GM19452 (cell line): ENCODE data around the gene LTN1.
"Not testable (repeated sequence)": the region's sequence is repeated elsewhere in the genome, so short reads cannot be mapped to it uniquely, and the experiment has no call there.

ENCODE experiments used
- ATAC-seq: cut with Tn5 transposase; IDR thresholded peaks from one replicate; pipeline ENCODE4 v1.9.1; 2021; ENCODE audit not compliant: unreplicated experiment

LTN1 gene, protein sequence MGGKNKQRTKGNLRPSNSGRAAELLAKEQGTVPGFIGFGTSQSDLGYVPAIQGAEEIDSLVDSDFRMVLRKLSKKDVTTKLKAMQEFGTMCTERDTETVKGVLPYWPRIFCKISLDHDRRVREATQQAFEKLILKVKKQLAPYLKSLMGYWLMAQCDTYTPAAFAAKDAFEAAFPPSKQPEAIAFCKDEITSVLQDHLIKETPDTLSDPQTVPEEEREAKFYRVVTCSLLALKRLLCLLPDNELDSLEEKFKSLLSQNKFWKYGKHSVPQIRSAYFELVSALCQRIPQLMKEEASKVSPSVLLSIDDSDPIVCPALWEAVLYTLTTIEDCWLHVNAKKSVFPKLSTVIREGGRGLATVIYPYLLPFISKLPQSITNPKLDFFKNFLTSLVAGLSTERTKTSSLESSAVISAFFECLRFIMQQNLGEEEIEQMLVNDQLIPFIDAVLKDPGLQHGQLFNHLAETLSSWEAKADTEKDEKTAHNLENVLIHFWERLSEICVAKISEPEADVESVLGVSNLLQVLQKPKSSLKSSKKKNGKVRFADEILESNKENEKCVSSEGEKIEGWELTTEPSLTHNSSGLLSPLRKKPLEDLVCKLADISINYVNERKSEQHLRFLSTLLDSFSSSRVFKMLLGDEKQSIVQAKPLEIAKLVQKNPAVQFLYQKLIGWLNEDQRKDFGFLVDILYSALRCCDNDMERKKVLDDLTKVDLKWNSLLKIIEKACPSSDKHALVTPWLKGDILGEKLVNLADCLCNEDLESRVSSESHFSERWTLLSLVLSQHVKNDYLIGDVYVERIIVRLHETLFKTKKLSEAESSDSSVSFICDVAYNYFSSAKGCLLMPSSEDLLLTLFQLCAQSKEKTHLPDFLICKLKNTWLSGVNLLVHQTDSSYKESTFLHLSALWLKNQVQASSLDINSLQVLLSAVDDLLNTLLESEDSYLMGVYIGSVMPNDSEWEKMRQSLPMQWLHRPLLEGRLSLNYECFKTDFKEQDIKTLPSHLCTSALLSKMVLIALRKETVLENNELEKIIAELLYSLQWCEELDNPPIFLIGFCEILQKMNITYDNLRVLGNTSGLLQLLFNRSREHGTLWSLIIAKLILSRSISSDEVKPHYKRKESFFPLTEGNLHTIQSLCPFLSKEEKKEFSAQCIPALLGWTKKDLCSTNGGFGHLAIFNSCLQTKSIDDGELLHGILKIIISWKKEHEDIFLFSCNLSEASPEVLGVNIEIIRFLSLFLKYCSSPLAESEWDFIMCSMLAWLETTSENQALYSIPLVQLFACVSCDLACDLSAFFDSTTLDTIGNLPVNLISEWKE (N-terminal part only)

GRCh38 chr21:28992526-28993292 is at the start of gene LTN1:
TSS of gene LTN1 (minus strand) at chr21:28992877. CDS start at chr21:28992805, 72 bp downstream.
- ATAC-seq, result peak; percentile 97

- no peak for ATAC-seq
Observed at GRCh38 chr21:29034678-29035077, 42.0 kb upstream of the LTN1 start.

- ATAC-seq, result no peak
Observed at GRCh38 chr21:29033871-29034270, 41.2 kb upstream of the LTN1 start.

- ATAC-seq, result no peak
Observed at GRCh38 chr21:29033301-29033700, 40.6 kb upstream of the LTN1 start.

GRCh38 chr21:29030909-29031308 is 38.2 kb upstream of the LTN1 start:
- no peak for ATAC-seq

GRCh38 chr21:29029524-29029923 is 36.8 kb upstream of the LTN1 start:
- no peak for ATAC-seq

- no peak for ATAC-seq
Observed at GRCh38 chr21:29025328-29025713, 32.6 kb upstream of the LTN1 start.

DNA sequence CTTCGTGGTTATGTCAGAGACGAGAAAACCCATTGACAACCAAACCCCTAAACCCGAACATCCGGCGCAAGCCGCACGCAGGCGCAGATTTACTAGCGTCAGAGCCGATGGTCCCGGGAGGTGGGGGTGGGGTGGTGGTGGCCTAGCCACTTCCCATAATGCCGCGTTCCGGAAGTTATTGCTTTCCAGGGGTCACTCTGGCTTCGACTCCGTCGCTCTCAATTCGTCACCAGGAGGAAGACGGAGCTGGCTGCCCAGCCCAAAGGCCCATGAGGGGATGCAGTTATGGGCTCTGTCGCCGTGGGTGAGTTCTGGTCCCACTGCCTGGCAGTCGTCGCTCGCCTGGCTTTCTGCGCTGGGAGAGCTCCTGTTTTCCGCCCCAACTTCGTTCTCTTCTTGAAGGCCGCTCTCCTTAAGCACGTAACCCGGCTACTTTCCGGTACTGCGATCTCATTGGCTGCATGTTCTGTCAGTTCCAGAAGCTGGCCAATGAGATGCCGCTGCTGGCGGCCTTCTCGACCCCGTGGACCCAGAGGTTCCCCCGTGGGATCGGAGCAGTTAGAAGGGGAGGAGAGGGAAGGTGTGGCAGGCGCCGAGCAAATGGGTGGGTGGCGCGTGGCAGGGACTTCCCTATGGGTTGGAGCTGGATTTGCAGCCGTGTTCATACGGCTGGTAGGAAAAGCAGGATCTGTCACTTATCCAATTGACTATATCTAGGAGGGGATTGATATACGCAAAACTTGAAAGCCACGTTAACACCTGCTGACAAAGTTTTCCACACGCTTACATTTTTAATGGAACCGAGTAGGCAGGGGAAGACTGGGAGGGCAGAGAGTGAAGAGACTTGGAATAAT is 32.0 kb upstream of the LTN1 start, which contains the start of gene USP16:
TSS of gene USP16 (plus strand) at position 195 of the 854 bp plus-strand sequence. CDS start 3,246 bp downstream, outside the sequence.
- peak; percentile 97 for ATAC-seq

DNA sequence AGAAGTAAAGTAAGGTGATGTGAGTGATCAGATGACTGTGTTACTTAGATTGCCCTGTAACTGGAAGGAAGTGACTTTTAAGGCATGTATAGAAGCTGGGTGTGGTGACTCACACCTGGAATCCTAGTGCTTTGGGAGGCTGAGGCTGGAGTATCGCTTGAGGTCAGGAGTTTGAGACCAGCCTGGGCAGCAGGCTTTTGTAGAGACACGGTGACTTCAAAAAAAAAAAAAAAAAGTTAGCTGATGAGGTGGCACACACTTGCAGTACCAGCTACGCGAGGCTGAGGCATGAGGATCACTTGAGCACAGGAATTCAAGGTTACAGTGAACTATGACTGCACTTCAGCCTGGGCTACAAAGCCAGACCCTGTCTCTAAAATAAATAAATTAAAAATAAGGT is 29.5 kb upstream of the LTN1 start:
- ATAC-seq, result no peak

DNA sequence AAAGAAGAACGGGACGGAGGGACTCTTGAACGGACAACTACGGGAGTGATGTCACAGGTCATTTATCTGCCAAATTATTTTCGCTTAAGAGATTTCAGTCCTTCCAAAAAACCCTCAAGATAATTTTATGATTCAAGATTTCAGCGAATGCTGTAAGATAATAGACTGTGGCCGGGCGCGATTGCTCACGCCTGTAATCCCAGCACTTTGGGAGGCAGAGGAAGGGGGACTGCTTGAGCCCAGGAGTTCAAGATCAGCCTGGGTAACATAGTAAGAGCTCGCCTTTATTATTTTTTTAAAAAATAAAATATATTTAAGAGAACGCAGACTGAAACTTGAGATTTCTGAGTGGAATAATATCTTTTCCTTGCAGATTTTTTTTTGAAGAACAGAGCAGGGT is 25.9 kb upstream of the LTN1 start:
- ATAC-seq, result no peak

- ATAC-seq, result no peak
Observed at GRCh38 chr21:29017639-29018237, 25.1 kb upstream of the LTN1 start.

DNA sequence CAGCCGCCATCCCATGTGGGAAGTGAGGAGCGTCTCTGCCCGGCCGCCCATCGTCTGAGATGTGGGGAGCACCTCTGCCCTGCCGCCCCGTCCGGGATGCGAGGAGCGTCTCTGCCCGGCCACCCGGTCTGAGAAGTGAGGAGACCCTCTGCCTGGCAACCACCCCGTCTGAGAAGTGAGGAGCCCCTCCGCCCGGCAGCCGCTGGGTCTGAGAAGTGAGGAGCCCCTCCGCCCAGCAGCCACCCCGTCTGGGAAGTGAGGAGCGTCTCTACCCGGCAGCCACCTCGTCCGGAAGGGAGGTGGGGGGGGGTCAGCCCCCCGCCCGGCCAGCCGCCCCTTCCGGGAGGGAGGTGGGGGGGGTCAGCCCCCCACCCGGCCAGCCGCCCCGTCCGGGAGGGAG is 18.6 kb upstream of the LTN1 start:
- not testable (repeated sequence) for ATAC-seq

- no peak for ATAC-seq
Observed at GRCh38 chr21:29008367-29008766, 15.7 kb upstream of the LTN1 start.

- no peak for ATAC-seq
Observed at GRCh38 chr21:29007810-29008209, 15.1 kb upstream of the LTN1 start.

DNA sequence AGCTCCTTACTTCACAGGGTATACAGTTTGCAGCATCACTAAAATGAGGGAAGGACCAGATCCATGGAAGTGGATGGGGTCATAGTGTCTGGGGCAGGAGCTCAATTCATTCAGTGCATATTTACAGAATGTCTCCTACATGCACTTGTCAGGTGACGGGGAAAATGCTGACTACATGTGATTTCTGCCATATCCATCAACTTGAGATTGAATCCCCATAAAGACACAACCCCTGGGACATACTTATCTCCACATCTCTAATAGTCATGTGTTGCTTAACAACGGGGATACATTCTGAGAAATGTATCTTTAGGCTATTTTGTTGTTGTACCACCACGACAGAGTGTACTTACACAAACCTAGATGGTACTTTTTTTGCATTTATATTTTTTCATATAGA is 14.5 kb upstream of the LTN1 start:
- no peak for ATAC-seq

DNA sequence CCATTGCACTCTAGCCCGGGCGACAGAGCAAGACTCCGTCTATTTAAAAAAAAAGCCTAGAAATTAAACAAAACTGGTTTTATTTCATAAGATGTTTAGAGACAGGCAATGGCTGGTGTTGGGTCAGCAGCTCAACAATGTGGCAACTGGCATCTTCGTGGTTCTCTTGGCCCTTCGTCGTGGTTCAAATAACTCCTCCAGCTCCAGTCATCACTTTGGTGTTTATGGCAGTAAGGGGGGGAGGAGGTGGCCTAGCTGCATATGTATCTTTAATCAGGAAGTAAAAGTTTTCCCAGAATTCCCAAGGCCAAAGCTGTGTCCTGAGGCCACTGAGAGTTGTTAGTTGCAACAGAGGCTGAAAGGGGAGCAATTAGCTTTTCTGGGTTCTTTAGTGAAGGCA is 13.0 kb upstream of the LTN1 start:
- ATAC-seq, result no peak

DNA sequence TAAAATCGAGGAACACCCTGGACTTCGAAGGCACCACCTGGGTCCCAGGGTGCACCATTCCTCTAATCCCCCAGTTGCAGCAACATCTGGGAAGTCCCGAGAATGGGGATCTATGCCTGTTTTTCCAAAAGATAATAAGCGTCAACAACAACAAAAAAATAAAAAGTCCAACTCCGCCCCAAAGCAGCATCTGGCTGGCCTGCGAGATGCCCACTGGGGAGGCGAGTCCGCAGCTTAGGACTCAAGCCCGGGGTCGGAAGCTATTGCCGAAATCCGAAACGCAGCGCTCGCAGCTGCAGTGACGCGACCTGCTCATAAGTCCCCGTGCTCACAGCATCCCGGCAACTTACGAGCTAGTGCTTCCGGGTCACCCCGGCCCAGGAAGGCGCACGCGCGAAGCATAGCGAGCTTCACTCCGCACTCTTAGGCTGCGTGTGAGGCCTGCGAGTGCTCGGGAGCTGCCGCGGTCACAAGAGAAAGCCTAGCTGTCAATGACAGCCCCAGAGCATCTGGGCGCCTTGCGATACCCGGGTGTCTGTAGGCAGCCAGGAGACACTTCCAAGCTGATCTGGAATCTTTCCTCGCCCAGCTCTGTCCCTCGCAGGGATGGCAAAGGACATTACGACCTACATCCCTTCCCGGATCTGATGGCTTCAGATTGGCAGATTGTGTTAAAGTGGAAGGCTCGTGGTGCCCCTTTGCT is 9.9 kb upstream of the LTN1 start:
- ATAC-seq, result peak; percentile 99

- ATAC-seq, result no peak
Observed at GRCh38 chr21:28993293-28993629, 584 bp upstream of the LTN1 start.
